HG02759 (cell line): Measurements from ENCODE around the gene OR4C12.
"Not testable (repeated sequence)": the region's sequence is repeated elsewhere in the genome, so short reads cannot be mapped to it uniquely, and the experiment has no call there.

Experiments
- ATAC-seq: cut with Tn5 transposase; IDR thresholded peaks from one replicate; pipeline ENCODE4 v1.9.1; 2021; ENCODE audit warnings: mild to moderate bottlenecking, moderate library complexity; ENCODE audit not compliant: unreplicated experiment

OR4C12 gene

DNA sequence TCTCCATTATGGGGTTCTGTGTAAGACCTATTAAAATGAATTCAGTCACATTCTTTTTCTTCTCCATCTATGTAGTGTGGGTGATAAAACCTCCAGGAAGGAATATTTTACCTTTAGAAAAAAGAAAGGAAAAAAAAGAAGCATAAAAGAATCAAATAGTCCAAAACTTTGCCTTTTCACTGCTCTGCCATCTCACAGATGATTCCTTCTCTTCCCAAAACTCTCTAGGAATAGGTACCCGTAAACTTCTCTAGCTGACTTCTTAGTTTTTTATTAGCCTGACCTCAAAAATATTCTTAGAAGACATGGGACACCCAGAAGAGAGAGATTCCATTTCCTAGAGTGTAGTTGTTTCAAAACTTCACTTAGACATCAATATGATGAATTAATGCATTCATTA lies at the start of gene OR4C12:
Gene OR4C12 (minus strand): TSS at position 101 of the 400 bp plus-strand sequence. CDS start 34 bp downstream, at position 67.
- ATAC-seq = not testable (repeated sequence)

DNA sequence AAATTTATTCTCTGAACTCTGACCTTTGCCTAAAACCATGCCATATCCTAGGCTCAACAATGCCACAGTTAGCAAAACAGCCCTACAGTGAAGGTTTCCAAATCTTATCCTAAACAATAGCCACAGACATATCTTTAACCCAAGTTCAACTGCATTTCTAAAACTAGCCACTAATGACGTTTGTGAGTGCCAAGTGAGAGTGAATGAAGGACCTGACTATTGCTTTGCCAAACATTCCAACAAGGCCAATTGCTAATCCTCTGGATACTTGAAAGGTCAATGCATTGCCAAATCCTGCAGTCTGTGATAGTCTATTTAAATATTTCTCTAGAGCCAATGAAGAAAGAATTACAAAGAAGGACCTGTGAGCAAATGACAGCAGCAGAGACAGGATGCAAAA lies 47.9 kb upstream of the OR4C12 start:
- ATAC-seq = no peak

GRCh38 chr11:49995565-49995964 lies 13.2 kb upstream of the OR4C12 start:
- no peak for ATAC-seq

DNA sequence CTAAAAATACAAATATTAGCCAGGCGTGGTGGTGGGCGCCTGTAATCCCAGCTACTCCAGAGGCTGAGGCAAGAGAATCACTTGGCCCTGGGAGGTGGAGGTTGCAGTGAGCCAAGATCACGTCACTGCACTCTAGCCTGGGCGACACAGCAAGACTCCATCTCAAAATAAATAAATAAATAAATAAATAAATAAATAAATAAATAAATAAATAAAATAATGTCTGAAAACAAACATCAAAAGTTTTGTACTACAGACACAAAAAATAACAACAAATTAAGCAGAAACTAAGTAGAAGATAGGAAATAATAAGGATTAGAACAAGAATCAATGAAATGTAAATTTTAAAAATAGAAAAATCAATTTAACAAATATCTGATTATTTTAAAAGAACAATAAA lies 8.9 kb downstream of the OR4C12 start:
- not testable (repeated sequence) for ATAC-seq

DNA sequence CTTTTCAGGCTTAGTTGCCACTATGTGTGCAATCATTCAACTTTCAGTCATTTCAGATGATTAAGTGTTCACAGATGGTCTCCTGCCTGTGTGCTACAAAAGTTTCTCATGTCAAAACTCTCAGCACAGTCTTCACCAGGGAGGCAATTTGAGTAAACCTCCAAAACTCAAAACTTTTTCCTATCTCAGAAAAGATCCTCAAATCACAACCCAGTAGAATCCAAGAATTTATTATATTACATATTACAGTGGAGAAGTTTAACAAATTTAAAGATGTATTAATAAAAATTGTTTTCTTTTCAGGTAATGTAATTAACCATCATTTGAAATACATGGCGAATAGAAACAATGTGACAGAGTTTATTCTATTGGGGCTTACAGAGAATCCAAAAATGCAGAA lies 30.2 kb downstream of the OR4C12 start, which contains the start of gene OR4C13:
Gene OR4C13 (plus strand): TSS at position 301 of the 400 bp plus-strand sequence. CDS start 32 bp downstream, at position 333.
- ATAC-seq = no peak

DNA sequence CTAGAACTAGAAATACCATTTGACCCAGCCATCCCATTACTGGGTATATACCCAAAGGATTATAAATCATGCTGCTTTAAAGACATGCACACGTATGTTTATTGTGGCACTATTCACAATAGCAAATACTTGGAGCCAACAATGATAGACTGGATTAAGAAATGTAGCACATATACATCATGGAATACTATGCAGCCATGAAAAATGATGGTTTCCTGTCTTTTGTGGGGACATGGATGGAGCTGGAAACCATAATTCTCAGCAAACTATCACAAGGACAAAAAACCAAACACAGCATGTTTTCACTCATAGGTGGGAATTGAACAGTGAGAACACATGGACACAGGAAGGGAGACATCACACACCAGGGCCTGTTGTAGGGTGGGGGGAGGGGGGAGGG lies 33.6 kb downstream of the OR4C12 start:
- not testable (repeated sequence) for ATAC-seq
